Astrocyte of the hippocampus (primary cell): Measurements from ENCODE around the gene ZNF345.

Source experiments
- DNase-seq: peaks from one replicate; pipeline ENCODE4 v3.0.0; 2011; ENCODE audit warnings: low read depth, low spot score

ZNF345 gene

GRCh38 chr19:36850559-36851442, at the start of gene ZNF345:
ZNF345 (plus strand) TSS chr19:36850876; CDS start chr19:36876831, 25,955 bp downstream.
- peak; percentile 97 for DNase-seq

DNA sequence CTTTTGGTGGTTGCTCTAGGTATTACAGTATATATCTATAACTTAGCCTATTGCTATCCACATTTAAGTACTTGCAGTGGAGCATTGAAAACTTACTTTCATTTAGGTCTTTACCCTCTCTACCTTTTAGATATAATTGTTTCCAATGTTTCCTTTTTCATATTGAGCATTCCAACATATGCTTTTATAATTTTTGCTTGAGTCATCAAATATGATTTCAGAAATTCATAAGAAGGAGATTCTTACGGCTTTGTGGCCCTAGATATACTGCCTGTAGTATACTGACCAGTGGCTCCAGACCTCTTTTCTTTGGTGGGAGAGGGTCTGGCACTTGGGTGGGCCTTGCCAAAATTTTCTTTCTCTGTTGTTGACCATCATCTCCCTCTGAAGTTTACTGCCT, 45.3 kb upstream of the ZNF345 start:
- DNase-seq, result no peak

DNA sequence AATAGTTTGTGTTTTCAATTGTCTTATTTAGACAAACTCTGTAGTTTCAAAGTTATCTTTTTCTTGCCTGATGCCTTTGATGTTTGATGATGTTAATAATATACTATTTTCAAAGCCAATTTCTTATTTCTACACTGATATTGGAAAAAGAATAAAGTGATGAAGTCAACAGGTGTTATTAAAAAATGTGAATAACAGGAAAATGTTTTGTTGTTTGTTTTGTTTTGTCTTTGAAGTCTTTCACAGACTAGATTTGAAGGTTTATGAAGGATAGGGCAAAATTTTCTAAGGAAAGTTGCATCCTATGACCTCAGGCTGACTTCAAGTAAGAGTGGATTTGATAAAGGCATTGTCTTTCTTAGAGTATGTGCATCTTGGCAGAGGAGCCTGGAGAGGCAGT, 43.6 kb upstream of the ZNF345 start:
- DNase-seq, result no peak

DNA sequence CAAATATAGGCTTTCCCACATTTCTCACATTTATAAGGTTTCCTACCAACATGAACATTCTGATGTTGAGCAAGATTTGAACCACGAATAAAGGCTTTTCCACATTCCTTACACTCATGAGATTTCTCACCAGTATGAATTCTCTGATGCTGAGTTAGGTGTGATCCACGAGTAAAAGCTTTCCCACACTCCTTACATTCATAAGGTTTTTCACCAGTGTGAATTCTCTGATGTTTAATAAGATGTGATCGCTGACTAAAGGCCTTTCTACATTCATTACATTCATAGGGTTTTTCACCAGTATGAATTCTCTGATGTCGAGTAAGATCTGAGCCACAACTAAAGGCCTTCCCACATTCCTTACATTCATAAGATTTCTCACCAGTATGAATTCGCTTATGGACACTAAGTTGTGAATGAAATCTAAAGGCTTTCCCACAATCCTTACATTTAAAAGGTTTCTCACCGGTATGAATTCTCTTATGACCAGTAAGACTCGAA, 31.5 kb upstream of the ZNF345 start:
- DNase-seq, result no peak

GRCh38 chr19:36821758-36822157, 28.9 kb upstream of the ZNF345 start:
- DNase-seq, result no peak

- DNase-seq, result no peak
These were observed 17.2 kb upstream of the ZNF345 start for GRCh38 chr19:36833430-36833829.

DNA sequence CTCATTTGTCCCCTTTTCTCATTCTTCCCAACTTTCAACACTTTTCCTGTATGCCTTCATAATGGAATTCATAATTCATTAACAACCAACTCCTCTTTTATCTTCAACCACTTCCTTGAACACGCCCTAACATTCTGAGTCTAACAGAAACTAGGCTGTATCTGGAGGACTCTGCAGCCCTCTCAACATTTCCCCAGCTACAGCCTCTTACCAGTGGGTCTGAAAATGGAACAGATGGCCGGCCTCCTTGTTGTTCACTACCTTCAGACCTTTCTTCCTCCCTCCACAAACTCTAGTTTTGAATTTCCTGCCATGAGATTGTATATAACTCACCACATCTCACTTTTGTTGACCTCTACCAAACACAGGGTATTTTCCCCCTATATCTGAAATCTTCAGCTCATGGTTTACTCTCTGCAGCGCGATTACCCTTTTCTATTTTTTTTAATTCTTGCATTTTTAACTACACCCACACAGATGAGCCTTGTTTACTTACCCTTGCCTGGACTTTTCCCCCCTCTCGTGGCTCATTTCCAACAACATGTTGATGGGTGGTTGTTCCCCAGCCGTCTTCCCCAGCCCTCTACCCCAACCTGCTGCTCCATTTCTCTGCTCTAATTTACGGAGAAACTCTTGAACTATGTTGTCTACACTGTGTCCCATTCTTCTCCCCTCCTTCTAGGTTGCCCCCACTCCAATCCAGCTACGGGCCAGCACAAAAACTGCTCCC, 13.3 kb upstream of the ZNF345 start:
- no peak for DNase-seq

- peak; percentile 96 for DNase-seq
These were observed 12.5 kb upstream of the ZNF345 start, which contains the start of gene ZNF790 for GRCh38 chr19:36837906-36838783. ZNF790 (minus strand) TSS chr19:36838387; CDS start chr19:36825619, 12,768 bp downstream.

- no peak for DNase-seq
These were observed 11.8 kb upstream of the ZNF345 start for GRCh38 chr19:36838784-36839324.

GRCh38 chr19:36847968-36848367, 2.7 kb upstream of the ZNF345 start:
- no peak for DNase-seq

DNA sequence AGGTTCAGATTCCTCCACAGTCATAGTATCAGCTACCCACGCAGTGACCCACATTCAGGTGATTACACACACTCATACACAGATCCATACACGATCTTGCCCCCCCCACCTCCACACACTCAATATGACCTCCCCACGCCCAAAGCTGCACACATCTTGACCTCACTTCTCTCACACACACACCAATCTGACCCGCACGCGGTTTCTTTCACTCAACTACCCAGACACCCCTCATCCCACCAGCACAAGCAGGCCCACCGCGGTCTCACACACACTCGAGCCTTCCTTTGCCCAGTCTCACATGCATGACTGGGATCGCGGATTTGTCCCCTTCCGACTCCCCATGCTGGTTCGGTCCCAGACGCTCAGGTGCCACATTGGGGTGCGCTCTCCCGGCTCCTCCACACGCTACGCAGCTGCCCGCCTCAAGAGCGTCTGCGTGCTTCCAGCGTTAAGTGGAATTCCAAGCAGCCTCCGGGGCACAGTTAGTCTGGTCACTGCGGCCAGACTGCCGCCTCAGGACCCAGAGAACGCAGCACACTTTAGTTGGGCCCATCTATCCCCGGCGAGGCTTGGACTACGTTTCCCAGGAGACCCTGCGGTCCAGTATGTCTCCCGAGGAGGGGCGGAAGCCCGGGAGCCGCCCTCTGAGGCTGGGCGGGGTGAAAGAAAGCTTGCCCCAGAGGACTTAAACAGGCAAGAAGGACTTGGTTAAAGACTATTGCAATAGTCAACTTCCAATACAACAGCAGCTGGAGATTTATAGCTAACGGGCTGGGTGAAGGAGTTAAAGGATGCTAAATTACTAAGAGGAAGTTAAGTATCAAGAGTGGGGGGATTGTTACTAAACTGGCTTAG, 746 bp upstream of the ZNF345 start:
- DNase-seq, result peak; percentile 96

DNA sequence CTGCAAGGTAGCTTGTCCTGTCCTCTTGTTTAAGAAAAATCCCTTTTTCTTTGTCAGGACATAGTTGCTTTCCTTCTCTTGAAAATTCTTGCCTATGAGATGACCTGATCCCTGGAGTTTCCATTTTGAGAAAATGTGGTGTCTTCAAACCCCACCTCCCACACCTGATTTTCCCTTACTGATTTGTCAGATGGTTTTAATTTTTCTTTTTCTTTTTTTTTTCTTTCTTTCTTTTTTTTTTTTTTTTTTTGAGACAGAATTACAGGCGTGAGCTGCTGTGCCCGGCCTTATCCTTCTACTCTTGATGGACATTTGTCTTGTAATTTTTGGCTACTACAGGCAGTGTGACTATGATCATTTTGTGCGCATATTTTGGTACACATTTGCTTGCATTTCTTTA, 1.2 kb downstream of the ZNF345 start:
- no peak for DNase-seq

DNA sequence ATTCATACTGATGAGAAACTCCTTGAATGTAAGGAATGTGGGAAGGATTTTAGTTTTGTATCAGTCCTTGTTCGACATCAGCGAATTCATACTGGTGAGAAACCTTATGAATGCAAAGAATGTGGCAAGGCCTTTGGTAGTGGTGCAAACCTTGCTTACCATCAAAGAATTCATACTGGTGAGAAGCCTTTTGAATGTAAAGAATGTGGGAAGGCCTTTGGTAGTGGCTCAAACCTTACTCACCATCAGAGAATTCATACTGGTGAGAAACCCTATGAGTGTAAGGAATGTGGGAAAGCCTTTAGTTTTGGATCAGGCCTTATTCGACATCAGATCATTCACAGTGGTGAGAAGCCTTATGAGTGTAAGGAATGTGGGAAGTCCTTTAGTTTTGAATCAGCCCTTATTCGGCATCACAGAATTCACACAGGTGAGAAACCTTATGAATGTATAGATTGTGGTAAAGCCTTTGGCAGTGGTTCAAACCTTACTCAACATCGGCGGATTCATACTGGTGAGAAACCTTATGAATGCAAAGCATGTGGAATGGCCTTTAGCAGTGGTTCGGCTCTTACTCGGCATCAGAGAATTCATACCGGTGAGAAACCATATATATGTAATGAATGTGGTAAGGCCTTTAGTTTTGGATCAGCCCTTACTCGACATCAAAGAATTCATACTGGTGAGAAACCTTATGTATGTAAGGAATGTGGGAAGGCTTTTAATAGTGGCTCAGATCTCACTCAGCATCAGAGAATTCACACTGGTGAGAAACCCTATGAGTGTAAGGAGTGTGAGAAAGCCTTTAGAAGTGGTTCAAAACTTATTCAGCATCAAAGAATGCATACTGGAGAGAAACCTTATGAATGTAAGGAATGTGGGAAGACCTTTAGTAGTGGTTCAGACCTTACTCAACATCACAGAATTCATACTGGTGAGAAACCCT, 26.6 kb downstream of the ZNF345 start:
- DNase-seq, result no peak

- no peak for DNase-seq
These were observed 41.2 kb downstream of the ZNF345 start for GRCh38 chr19:36891768-36892357.

- no peak for DNase-seq
These were observed 44.2 kb downstream of the ZNF345 start for GRCh38 chr19:36894849-36895383.

DNA sequence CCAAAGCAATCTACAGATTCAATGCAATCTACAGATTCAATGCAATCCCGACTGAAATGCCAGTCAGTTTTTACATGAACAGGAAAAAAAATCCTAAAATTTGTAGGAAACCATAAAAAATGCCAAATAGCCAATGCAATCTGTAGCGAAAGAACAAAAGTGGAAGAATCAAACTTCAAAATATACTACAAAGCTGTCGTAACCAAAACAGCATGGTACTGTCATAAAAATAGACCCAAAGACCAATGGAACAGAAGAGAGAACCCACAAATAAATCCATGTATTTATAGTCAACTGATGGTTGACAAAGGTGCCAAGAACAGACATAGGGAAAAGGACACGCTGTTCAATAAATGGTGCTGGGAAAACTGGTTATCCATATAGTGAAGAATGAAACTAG, 47.7 kb downstream of the ZNF345 start:
- DNase-seq, result no peak

GRCh38 chr19:36915992-36916830, 65.5 kb downstream of the ZNF345 start, which contains the start of the genes ZNF568 and ZNF829:
ZNF568 (plus strand) TSS chr19:36916332; CDS start chr19:36922771, 6,439 bp downstream.
ZNF829 (minus strand) TSS chr19:36916291; CDS start chr19:36915167, 1,124 bp downstream.
- peak; percentile 93 for DNase-seq
